HG03520 (cell line): ENCODE data around the gene MKNK2.
"Not testable (repeated sequence)": the region's sequence is repeated elsewhere in the genome, so short reads cannot be mapped to it uniquely, and the experiment has no call there.

Source experiments
- ATAC-seq: cut with Tn5 transposase; IDR thresholded peaks from one replicate; pipeline ENCODE4 v1.9.1; 2021; ENCODE audit warnings: mild to moderate bottlenecking, moderate library complexity; ENCODE audit not compliant: unreplicated experiment

MKNK2 gene

DNA sequence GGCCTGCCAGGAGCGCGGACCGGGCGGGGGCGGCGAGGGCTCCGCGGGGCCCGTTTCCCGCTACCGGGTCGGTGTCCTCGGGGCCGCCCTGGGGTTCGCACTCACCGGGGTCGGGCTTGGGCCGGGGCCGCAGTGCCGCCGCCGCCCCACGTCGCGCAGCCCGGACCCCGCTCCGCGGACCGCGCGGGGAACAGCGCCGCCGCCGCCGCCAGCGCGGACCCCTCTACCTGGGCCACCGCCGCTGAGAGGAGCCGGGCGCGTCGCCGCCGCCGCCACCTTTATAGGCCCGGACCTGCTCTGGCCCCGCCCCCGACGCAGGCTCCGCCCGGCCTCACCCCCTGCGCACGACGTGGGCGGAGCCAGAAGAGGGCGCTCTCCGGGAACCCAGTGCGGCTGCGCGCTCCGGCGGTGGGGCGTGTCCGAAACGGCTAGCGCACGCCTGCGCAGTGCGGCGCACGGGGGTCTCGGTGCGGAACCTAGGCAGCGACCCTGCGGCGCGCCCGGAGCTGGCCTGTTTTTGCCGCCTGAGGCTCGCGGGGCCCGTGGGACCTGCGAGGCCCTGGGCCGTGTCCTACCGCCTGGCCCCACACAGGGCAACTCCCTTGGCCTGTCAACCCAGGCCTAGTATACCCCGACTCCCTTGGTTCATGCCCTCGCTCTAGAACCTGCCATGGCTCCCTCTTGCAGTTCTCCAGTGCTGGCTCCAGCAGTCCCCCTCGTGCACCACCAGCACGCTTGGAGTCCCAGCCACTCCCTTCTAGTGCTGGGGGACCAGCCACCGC is at the start of gene MKNK2:
TSS of gene MKNK2 (minus strand) at position 254 of the 782 bp plus-strand sequence. CDS start 393 bp downstream, outside the sequence.
- ATAC-seq, result peak; percentile 56

DNA sequence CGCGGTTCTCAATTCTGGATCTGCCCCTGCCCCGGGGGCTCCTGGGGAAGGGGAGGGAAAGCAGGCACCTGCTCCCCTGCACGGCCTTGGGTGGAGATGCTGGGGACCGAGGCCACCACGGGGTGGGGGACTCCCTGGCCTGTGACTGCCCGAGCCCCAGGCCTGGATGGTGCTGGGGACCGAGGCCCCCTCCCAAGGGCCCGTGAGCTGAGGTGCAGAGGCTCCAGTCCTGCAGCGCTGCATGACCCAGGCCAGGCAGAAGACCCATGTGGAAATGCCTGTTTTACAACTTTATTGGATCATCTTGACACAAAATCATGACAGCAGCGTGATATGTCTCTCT is 49.6 kb upstream of the MKNK2 start:
- ATAC-seq, result no peak

DNA sequence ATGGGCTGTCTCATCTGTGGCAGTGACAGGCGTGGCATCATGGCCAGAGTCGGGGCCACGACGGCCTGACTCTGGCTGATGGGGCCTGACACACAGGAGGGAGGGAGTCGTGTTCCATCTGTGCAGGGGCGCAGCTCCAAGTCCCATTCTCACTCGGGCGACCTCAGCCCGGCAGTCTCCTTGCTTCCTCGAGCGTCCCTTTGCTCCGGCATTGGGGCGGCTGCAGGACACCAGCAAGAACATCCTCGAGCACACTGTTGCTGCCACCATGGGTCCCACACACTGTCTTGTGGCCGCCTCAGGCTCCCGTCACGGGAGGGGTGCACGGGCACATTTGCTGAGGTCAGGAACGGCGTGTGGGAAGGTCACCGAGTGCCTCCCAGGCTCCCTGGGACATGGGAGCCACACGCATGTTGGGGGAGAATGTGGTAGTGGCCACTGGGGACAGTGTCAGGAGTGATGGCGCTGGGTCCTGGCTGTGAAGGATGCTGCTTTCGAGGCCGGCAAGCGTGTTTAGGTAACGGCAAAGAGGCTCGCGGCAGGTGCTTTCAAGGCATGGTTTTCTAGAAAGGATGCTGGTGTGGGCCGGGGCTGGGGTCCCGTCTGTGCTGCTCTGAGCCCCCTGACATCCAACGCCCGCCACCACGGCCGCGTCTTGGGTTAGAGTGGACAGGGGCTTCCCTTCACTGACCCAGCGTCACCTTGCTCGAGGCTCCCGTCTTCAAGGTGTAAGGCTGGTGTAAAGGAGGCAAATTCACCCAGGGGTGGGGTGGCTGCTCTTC is 49.1 kb upstream of the MKNK2 start:
- ATAC-seq, result no peak

DNA sequence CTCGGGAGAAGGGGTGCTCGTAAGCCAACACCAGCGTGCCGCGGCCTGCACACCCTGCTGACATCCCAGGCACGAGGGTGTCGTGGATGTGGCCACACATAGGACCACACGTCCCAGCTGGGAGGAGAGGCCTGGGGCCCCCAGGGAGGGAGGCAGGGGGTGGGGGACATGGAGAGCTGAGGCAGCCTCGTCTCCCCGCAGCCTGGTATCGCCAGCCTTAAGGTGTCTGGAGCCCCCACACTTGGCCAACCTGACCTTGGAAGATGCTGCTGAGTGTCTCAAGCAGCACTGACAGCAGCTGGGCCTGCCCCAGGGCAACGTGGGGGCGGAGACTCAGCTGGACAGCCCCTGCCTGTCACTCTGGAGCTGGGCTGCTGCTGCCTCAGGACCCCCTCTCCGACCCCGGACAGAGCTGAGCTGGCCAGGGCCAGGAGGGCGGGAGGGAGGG is 48.0 kb upstream of the MKNK2 start:
- ATAC-seq, result no peak

DNA sequence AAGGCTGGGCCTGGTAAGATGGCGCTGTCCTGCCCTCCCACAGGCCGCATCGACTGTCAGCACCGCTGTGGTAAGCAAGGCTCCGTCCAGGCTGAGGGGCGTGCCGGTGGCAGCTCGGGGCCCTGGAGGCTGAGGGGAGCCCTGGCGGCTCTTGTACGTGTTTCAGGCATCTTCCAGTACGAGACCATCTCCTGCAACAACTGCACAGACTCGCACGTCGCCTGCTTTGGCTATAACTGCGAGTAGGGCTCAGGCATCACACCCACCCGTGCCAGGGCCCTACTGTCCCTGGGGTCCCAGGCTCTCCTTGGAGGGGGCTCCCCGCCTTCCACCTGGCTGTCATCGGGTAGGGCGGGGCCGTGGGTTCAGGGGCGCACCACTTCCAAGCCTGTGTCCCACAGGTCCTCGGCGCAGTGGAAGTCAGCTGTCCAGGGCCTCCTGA is 46.9 kb upstream of the MKNK2 start:
- no peak for ATAC-seq

DNA sequence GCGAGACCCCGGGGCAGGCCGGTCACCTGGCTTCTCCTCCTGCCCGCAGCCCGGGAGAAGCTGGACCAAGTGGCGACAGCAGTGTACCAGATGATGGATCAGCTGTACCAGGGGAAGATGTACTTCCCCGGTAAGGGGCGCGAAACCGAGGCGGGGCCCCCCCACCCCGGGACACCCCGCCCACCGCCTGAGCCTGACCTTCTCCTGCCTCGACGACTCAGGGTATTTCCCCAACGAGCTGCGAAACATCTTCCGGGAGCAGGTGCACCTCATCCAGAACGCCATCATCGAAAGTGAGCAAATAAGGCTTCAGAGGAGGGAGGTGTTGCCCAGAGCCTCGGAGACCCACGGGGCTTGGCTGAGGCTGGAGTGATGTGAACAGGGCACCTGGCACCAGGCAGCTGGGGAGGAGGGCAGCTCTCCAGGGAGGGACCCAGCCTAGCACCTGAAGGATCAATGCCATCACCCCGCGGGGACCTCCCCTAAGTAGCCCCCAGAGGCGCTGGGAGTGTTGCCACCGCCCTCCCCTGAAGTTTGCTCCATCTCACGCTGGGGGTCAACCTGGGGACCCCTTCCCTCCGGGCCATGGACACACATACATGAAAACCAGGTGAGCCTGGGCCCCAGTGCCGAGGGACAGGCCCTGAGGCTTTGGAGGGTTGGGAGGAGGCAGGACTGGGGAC is 46.3 kb upstream of the MKNK2 start:
- ATAC-seq, result no peak

DNA sequence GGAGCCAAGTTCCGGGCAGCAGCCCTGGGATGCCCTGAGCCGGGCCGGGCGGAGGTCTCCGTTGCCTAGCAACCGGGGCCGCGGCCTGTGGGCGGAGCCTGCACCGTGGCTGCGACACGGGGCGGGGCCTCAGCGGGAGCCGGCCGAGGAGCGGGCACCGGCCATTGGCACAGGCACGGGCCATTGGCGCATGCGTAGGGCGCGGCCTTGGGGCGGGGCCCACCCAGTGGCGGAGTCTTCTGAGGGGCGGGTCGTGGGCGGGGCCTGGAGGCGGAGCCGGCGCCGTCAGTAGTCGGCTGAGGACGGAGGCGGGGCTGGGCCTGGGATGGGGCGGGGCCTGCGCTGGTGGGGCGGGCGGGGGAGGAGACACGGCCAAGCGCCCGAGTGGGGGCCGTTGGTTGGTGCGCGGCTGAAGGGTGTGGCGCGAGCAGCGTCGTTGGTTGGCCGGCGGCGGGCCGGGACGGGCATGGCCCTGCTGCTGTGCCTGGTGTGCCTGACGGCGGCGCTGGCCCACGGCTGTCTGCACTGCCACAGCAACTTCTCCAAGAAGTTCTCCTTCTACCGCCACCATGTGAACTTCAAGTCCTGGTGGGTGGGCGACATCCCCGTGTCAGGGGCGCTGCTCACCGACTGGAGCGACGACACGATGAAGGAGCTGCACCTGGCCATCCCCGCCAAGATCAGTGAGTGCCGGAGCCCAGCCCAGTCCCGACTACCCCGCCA is 45.6 kb upstream of the MKNK2 start, which contains the start of gene IZUMO4:
TSS of gene IZUMO4 (plus strand) at position 436 of the 723 bp plus-strand sequence. CDS start at position 467, 31 bp downstream.
- peak; percentile 64 for ATAC-seq

DNA sequence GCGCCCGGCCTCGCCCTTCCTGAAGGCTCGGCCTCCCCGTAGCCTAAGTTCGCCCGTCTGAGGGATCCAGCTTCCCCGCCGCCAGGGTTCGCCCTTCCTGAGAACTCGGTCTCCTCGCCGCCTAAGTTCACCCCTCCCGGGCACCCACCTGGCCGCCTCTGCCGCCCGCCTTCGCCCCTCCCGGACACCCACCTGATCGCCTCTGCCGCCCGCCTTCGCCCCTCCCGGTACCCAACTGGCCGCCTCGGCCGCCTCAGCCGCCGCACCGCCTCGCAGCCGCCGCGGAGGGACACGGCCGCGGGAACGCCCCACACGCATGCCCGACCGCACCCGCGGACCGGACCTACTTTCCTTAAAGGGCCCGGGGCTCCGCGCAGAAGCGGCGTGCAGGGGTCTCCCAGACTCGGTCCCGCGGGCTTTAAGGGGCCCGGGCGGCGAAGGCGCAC is 45.0 kb upstream of the MKNK2 start, which contains the start of gene MOB3A:
TSS of gene MOB3A (minus strand) at position 293 of the 446 bp plus-strand sequence. CDS start 17,766 bp downstream, outside the sequence.
- peak; percentile 31 for ATAC-seq

DNA sequence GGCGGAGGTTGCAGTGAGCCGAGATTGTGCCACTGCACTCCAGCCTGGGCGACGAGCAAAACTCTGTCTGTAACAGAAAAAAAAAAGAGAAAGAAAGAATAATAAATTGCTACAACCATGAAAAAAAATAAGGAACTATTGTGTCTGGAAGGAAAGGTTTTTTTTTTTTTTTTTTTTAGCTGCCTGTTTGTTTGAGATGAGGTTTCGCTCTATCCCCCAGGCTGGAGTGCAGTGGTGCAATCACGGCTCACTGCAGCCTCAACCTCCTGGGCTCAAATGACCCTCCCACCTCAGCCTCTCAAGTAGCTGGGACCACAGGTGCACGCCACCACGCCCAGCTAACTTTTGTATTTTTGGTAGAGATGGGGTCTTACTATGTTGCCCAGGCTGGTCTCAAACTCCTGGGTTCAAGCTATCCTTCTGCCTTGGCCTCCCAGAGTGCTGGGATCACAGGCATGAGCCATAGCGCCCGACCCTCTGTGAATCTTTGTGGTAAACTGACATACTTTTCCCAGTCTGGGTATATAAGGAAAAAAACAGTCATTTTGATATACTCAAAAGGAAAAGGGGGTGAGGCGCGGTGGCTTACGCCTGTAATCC is 41.0 kb upstream of the MKNK2 start:
- not testable (repeated sequence) for ATAC-seq

DNA sequence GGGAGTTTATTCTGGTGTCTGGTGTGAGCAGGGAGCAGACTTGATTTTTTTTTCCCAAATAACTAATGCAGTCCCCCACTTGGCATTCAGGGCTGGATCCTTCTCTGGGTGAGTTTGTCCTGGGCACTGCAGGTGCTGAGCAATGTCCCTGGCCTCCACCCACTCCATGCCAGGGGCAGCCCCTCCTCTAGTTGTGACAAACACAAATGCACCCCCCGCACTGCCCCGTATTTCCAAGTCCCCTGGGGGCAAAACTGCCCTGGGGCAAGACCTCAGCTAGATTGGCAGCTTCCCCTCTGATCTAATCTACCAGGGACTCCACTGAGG is 38.6 kb upstream of the MKNK2 start:
- ATAC-seq, result no peak

DNA sequence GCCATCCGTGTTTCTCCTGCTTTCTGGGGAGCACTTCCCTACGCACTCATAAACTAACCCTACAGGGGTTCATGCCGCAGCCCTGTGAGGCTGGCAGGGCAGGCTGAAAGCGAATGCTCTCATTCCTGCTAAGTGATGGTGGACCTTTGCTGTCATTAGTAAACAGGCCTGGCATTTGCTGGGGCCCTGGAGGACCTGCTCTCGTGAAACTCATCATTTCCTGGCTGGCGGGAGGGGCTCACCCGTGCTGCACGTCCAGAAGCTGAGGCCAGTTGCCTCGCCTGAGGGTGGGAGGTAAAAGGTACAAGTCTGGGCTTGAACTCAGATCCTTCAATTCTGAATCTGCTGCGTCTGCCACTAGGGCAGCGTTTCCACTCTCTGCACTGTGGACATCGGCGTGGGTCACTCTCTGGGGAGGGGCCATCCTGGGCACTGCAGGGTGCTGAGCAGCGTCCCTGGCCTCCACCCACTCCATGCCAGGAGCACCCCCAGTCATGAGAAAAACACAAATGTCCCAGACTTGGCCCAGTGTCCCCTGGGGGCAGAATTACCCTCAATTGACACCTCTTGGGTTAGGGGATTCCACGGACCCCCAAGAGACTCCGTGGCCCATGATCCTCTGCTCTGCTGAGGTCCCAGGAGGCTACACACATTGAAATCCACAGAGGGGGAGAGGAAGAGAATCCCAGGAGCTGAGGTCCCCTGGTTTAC is 38.1 kb upstream of the MKNK2 start:
- no peak for ATAC-seq

DNA sequence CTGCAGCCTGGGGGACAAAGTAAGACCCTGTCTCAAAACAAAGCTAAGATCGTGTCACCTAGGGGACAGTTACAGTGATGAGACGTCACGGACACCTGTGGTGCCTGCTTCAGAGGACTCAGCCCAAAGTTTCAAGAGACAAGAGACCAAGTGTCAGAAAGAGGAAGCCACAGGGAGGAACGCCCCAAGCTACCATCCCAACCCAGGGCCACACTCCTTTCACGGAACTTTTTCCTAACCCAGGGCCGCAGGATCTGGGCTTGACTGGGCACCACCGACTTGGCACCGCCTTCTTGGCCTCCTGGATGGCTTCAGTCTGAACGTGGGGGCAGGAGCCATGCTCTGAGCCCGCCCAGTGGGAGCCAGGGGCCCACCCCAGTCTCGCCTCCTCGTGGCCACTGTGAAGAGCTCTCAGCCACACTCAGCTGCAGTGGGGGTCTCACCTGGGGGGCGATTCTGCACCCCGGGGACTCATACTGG is 36.6 kb upstream of the MKNK2 start:
- ATAC-seq, result no peak

DNA sequence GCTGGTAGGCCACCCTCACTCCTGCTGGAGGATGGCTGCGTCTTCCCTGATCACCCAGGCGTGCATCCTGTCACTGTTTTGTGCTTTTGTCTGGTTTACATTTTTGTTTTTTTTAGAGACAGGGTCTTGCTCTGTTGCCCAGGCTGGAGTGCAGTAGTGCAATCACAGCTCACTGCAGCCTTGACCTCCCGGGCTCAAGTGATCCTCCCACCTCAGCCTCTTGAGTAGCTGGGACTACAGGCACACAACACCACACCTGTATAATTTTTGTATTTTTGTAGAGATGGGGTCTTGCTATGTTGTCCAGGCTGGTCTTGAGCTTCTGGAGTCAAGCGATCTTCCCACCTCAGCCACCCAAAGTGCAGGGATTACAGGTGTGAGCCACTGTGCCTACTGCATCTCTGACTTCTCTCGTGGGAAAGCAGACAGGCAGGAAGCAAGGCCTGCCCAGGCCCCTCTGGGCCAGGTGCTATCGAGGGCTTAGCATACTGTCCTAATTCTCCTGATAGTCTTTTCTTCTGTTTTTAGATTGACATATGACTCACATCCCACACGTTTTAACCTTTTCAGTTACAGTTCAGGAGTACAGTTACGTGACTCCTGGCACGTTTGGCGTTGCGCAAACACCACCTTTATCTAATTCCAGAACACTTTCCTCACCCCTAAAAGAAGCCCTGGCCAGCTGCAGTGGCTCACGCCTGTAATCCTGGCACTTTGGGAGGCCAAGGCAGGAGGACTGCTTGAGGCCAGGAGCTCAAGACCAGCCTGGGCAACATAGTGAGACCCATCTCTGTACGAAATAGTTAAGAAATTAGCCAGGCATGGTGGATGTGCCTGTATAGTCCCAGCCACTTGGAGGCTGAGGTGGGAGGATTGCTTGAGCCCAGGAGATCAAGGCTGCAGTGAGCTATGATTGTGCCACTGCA is 35.9 kb upstream of the MKNK2 start:
- ATAC-seq, result not testable (repeated sequence)

DNA sequence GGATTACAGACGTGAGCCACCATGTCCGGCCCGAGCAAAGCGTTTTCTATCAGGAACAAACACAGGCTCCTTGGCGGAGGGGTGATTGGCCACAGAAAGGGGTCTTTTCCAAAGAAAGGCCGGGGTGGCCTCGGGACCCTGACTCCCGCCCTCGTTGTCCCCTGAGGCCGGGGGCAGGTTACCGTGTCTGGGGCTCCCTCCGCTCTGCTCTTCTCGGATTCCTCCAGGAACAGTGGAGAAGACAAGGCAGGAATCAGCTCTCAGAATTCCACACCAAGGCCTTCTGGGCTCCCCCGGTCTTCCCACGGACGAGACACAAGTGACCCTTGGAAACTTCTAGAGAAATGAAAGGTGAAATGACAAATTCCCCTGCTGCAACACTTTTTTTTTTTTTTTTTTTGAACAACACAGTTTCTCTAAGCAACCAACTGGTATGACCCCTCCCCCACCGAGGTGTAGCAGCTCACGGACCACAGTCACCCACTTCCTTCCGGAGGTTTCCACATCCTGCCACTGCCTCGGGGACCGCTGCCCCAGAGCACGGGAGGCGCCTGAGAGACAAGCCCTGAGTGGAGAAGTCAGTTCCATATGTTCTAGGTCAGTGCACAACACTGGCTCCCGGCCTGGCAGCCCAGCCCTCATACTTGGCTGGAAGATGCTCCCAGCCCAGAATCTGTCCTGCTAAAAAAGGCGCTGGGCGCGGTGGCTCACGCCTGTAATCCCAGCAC is 34.1 kb upstream of the MKNK2 start:
- no peak for ATAC-seq

DNA sequence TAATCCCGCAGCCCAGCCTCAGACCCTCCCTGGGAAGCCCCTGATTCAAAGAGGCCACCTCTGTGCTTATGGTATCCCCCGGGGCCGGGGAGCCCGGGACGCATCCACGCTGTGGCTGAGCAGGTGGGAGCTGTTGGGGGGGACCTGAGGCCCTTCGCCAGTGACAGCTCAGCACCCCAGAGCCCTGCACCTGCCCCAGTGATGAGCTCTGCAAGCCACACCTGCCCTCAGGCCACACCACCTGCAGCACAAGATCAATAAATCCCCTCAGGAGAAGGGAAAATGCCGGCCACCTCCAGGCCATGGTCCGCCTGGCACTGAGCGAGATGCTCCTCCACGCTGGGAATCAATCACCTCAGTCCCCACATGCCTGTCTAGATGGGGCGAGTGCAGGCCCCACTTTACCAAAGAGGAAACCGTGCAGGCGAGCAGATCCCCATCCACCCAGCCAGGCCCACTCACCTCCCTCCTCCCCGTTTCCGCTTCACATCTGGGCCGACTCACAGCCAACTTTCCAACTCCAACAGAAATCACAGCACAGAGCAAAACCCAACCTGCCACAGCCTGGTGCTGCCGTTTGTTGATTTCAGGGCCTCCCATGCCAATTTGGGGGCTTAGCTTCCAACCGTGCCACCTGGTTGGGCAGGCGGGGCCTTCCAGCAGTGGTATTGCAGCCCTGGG is 32.3 kb upstream of the MKNK2 start:
- ATAC-seq, result no peak

DNA sequence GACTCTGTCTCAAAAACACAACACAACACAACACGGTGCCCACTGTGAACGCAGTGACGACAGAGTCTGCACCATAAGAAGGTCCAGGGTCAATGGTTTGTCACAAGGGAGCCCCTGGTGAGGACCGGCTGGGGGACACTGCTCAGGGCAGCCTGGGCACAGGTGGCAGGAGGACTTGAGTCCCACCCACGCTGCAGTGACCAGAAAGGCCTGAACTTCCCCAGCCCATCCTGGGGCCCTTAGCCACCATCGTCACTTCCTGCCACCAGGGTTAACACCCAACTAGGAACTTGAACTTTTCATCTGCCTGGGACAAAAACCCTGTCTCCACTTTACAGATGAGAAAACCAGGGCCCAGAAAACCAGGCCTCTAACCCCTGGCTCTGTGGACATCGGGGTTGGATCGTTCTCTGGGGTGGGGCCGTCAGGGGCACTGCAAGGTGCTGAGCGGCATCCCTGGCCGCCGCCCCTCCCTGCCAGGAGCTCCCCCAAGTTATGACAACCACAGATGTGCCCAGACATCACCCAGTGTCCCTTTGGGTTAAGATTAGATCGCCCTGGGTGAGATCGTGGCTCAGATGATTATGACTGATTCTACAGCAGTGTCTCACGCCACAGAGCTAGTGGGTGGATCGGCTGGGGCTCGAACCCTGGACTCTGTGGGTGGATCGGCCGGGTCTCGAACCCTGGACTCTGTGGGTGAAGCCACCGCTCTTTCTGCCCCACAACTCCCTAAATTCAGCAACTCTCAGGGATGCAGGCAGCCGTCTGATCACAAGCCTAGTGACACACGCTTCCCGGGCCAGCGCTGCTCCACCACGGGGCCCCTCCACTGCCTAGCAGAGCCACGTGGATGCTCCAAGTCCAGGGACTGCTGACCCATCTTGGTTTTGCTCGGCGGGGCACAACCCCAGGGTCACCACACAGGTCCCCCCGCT is 31.1 kb upstream of the MKNK2 start:
- no peak for ATAC-seq
